Prostate gland (tissue), 2 donors: ENCODE results near the gene LHFPL3.

ENCODE experiments used
- CTCF ChIP-seq, 4 experiments: fragments of 200-600 bp in 2 of 4; fragments of 450-650 bp in 2 of 4; sonication (generic) in 2 of 4; IDR thresholded peaks; 1 replicate in 3 of 4; 2 replicates in 1 of 4; pipeline ENCODE4 v1.5.1; 2016 to 2019; ENCODE audit warnings: antibody characterized with exemption in 4 of 4, mild to moderate bottlenecking in 2 of 4, moderate library complexity in 2 of 4
- POLR2A ChIP-seq: fragments of 450-650 bp; IDR thresholded peaks from one replicate; pipeline ENCODE4 v1.6.1; 2016; ENCODE audit warnings: antibody characterized with exemption, mild to moderate bottlenecking
- POLR2AphosphoS5 ChIP-seq: sonication (generic); formaldehyde crosslinking; IDR thresholded peaks from one replicate; pipeline ENCODE4 v1.6.1; 2017; ENCODE audit warnings: antibody characterized with exemption

GRCh38 chr7:104852386-104852785 lies 524.0 kb downstream of the LHFPL3 start:
- TF ChIP-seq CTCF (IDR thresholded peaks at IDR 0.05) (no peak), POLR2AphosphoS5 (no peak), POLR2A (no peak)
